ENCODE data around the gene BRAP. TPM values are rescaled to one million over a fixed set of nuclear protein-coding genes. Genes with fewer than 3 reads are reported as not detected.

BRAP gene
- total RNA-seq, 2 experiments from 2014 or later: 22.4 to 25.8 TPM

- Histone ChIP-seq H3K27me3 (ENCODE audit: control insufficient read depth in 1 of 2, insufficient read depth in 2 of 2, low read length in 2 of 2) (no peaks in the 10 kb centered on the region), H3K9me3 (ENCODE audit: control insufficient read depth in 1 of 2, insufficient read depth in 1 of 2, low read length in 2 of 2) (no peaks in the 10 kb centered on the region), H3K4me1 (ENCODE audit: insufficient read depth, low read length) (no peaks in the 10 kb centered on the region), H3K4me3 (ENCODE audit: low read length) (no peak overlapping the region), H3K27ac (ENCODE audit: low read depth in 1 of 2, low read length in 2 of 2) (no peak overlapping the region), H3K36me3 (ENCODE audit: insufficient read depth, low read length) (peaks cover 69% of the 10 kb centered on the region)
- H3K36me3 Mint-ChIP-seq (ENCODE audit: low read depth): peaks cover 88% of the 10 kb centered on the region
- no peaks in the 10 kb centered on the region for H3K27me3 Mint-ChIP-seq
- DNase-seq (no peak), ATAC-seq (ENCODE audit: poor library complexity) (no peak)
- no peaks in the 10 kb centered on the region for H3K4me1 Mint-ChIP-seq (ENCODE audit: low read depth)
- no peak for TF ChIP-seq CTCF (IDR thresholded peaks at IDR 0.05)
- intact Hi-C loops (cut with DNase I, micrococcal nuclease): no loop called here
- H3K9me3 Mint-ChIP-seq: no peaks in the 10 kb centered on the region
- CTCF ChIA-PET: no interaction called here
- no peak overlapping the region for H3K27ac Mint-ChIP-seq
- no peak overlapping the region for H3K4me3 Mint-ChIP-seq
- POLR2A ChIA-PET: no interaction called here
These were observed 20.5 kb downstream of the BRAP start for GRCh38 chr12:111664961-111665865.

- Mint-ChIP-seq H3K36me3 (ENCODE audit: low read depth) (peaks cover 88% of the 10 kb centered on the region), H3K27ac (no peak overlapping the region), H3K9me3 (no peaks in the 10 kb centered on the region), H3K4me1 (ENCODE audit: low read depth) (no peaks in the 10 kb centered on the region), H3K27me3 (no peaks in the 10 kb centered on the region), H3K4me3 (no peak overlapping the region)
- no peak for DNase-seq
- intact Hi-C loops (cut with DNase I, micrococcal nuclease): no loop called here
- ChIA-PET CTCF (no interaction called here), POLR2A (no interaction called here)
- Histone ChIP-seq H3K36me3 (ENCODE audit: insufficient read depth, low read length) (peaks cover 73% of the 10 kb centered on the region), H3K9me3 (ENCODE audit: control insufficient read depth in 1 of 2, insufficient read depth in 1 of 2, low read length in 2 of 2) (no peaks in the 10 kb centered on the region), H3K27me3 (ENCODE audit: control insufficient read depth in 1 of 2, insufficient read depth in 2 of 2, low read length in 2 of 2) (no peaks in the 10 kb centered on the region), H3K4me3 (ENCODE audit: low read length) (no peak overlapping the region), H3K27ac (ENCODE audit: low read depth in 1 of 2, low read length in 2 of 2) (no peak overlapping the region), H3K4me1 (ENCODE audit: insufficient read depth, low read length) (no peaks in the 10 kb centered on the region)
- no peak for ATAC-seq (ENCODE audit: poor library complexity)
- no peak for TF ChIP-seq CTCF (IDR thresholded peaks at IDR 0.05)
These were observed 21.3 kb downstream of the BRAP start for GRCh38 chr12:111664499-111664898.

GRCh38 chr12:111656016-111656415 is 29.7 kb downstream of the BRAP start:
- no peaks in the 10 kb centered on the region for H3K9me3 ChIP-seq (ENCODE audit: control insufficient read depth in 1 of 2, insufficient read depth in 1 of 2, low read length in 2 of 2)
- no peaks in the 10 kb centered on the region for H3K4me1 ChIP-seq (ENCODE audit: insufficient read depth, low read length)
- intact Hi-C loops (cut with DNase I, micrococcal nuclease): no loop called here
- Mint-ChIP-seq H3K4me3 (no peak overlapping the region), H3K27me3 (no peaks in the 10 kb centered on the region), H3K36me3 (ENCODE audit: low read depth) (peaks cover 79% of the 10 kb centered on the region), H3K4me1 (ENCODE audit: low read depth) (no peaks in the 10 kb centered on the region), H3K9me3 (no peaks in the 10 kb centered on the region), H3K27ac (no peak overlapping the region)
- POLR2A ChIA-PET: no interaction called here
- H3K27ac ChIP-seq (ENCODE audit: low read depth in 1 of 2, low read length in 2 of 2): no peak overlapping the region
- CTCF ChIA-PET: no interaction called here
- ATAC-seq (ENCODE audit: poor library complexity) (no peak), DNase-seq (no peak)
- H3K4me3 ChIP-seq (ENCODE audit: low read length): no peak overlapping the region
- no peak for TF ChIP-seq CTCF (IDR thresholded peaks at IDR 0.05)
- H3K36me3 ChIP-seq (ENCODE audit: insufficient read depth, low read length): peaks cover 89% of the 10 kb centered on the region
- H3K27me3 ChIP-seq (ENCODE audit: control insufficient read depth in 1 of 2, insufficient read depth in 2 of 2, low read length in 2 of 2): no peaks in the 10 kb centered on the region
